HepG2 (cell line): ENCODE data around the gene DRG1. TPM values are rescaled to one million over a fixed set of nuclear protein-coding genes. Genes with fewer than 3 reads are reported as not detected.
A peak's percentile ranks its signal among the peaks of the same experiment; 100 is the strongest.

Source experiments
- BHLHE40 ChIP-seq: IDR thresholded peaks from 2 replicates; pipeline ENCODE4 v1.6.1; 2011; ENCODE audit warnings: low read length, improper control_type of control experiment
- GMEB2 ChIP-seq: IDR thresholded peaks from 2 replicates; pipeline ENCODE4 v1.6.1; 2016; ENCODE audit warnings: missing biosample characterization, missing genetic modification reagents, low read depth
- HMG20B ChIP-seq: conservative IDR thresholded peaks from 2 replicates; pipeline ENCODE4 v1.6.1; 2016; ENCODE audit warnings: missing genetic modification reagents, missing compliant biosample characterization
- JUND ChIP-seq: sonication (generic); formaldehyde crosslinking; IDR thresholded peaks from 2 replicates; pipeline ENCODE4 v1.8.0; 2022; ENCODE audit warnings: mild to moderate bottlenecking, missing genetic modification reagents
- KDM5A ChIP-seq: fragments of 200-600 bp; sonication (generic); IDR thresholded peaks from 2 replicates; pipeline ENCODE4 v1.7.0; 2018; ENCODE audit warnings: antibody characterized with exemption, mild to moderate bottlenecking, low read length, borderline replicate concordance
- PAX8 ChIP-seq: sonication (generic); formaldehyde crosslinking; IDR thresholded peaks from 2 replicates; pipeline ENCODE4 v1.8.0; 2022; ENCODE audit warnings: mild to moderate bottlenecking, missing genetic modification reagents, borderline replicate concordance
- SKI ChIP-seq: fragments of 450-650 bp; IDR thresholded peaks from one replicate; pipeline ENCODE4 v1.6.1; 2018; ENCODE audit warnings: mild to moderate bottlenecking; ENCODE audit not compliant: partially characterized antibody
- SOX5 ChIP-seq: IDR thresholded peaks from 2 replicates; pipeline ENCODE4 v1.6.1; 2016; ENCODE audit warnings: borderline replicate concordance
- TAF1 ChIP-seq: sonication (generic); formaldehyde crosslinking; IDR thresholded peaks from 2 replicates; pipeline ENCODE4 v1.4.0; 2020; ENCODE audit warnings: missing genetic modification reagents
- THRA ChIP-seq: sonication (generic); formaldehyde crosslinking; IDR thresholded peaks from 2 replicates; pipeline ENCODE4 v1.4.0; 2020; ENCODE audit warnings: missing genetic modification reagents, borderline replicate concordance
- ZNF180 ChIP-seq: sonication (generic); formaldehyde crosslinking; IDR thresholded peaks from 2 replicates; pipeline ENCODE4 v1.4.0; 2020; ENCODE audit warnings: low read depth, missing genetic modification reagents, borderline replicate concordance
- ZNF432 ChIP-seq: sonication (generic); formaldehyde crosslinking; IDR thresholded peaks from 2 replicates; pipeline ENCODE4 v1.5.0; 2020; ENCODE audit warnings: missing genetic modification reagents, mild to moderate bottlenecking, borderline replicate concordance
- ZNF543 ChIP-seq: sonication (generic); formaldehyde crosslinking; IDR thresholded peaks from 2 replicates; pipeline ENCODE4 v1.4.0; 2020; ENCODE audit warnings: mild to moderate bottlenecking, missing genetic modification reagents
- ZNF556 ChIP-seq: sonication (generic); formaldehyde crosslinking; IDR thresholded peaks from 2 replicates; pipeline ENCODE4 v1.4.0; 2020; ENCODE audit warnings: mild to moderate bottlenecking, missing genetic modification reagents, borderline replicate concordance
- polyA plus RNA-seq, 8 experiments: library from polyadenylated mRNA; depleted of rRNA in 3 of 8; stranded (reverse) in 7 of 8; unstranded in 1 of 8; fragments of >200 nt; fragmentation: Illumina TruSeq in 4 of 8; extraction: Trizol in 4 of 8; gene quantifications; 2 replicates each; pipeline versions ENCODE4 v1.2.1 to v1.2.3, GENCODE V29; 2011 to 2016; ENCODE audit warnings: low read depth in 4 of 8, missing spikeins in 1 of 8, mixed read lengths in 1 of 8; ENCODE audit not compliant: insufficient read depth in 1 of 8
- total RNA-seq, 5 experiments: library from RNA; depleted of rRNA; stranded (reverse); fragments of >200 nt; fragmentation: Illumina TruSeq; extraction: Trizol; gene quantifications; 2 replicates each; pipeline ENCODE4 v1.2.3, GENCODE V29; 2016; ENCODE audit warnings: low read depth in 1 of 5
- TF ChIP-seq, protein P1 (sequence below): sonication (generic); formaldehyde crosslinking; IDR thresholded peaks from 2 replicates; pipeline ENCODE4 v1.5.0; 2020; ENCODE audit warnings: mild to moderate bottlenecking, missing genetic modification reagents, borderline replicate concordance
- TF ChIP-seq, protein P2 (sequence below): fragments of 450-650 bp; IDR thresholded peaks from 2 replicates; pipeline ENCODE4 v1.6.1; 2017; ENCODE audit warnings: mild to moderate bottlenecking
- TF ChIP-seq, protein P3 (sequence below): sonication (generic); formaldehyde crosslinking; IDR thresholded peaks from 2 replicates; pipeline ENCODE4 v1.5.0; 2020; ENCODE audit warnings: mild to moderate bottlenecking, missing genetic modification reagents, moderate library complexity

Gene DRG1
- total and polyA plus RNA-seq, 2 of the 13 experiments (the other 11 are each of a cell fraction or from before 2014, with no cell fraction given), result 59.0 to 94.8 TPM

GRCh38 chr22:31399211-31400022 is at the start of gene DRG1 (continued):
- TF ChIP-seq, protein P1, sequence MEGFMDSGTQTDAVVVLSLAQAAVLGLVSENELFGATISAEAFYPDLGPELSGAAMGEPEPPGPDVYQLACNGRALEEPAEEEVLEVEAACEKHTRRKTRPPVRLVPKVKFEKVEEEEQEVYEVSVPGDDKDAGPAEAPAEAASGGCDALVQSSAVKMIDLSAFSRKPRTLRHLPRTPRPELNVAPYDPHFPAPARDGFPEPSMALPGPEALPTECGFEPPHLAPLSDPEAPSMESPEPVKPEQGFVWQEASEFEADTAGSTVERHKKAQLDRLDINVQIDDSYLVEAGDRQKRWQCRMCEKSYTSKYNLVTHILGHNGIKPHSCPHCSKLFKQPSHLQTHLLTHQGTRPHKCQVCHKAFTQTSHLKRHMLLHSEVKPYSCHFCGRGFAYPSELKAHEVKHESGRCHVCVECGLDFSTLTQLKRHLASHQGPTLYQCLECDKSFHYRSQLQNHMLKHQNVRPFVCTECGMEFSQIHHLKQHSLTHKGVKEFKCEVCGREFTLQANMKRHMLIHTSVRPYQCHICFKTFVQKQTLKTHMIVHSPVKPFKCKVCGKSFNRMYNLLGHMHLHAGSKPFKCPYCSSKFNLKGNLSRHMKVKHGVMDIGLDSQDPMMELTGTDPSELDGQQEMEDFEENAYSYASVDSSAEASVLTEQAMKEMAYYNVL, result no peak
- TF ChIP-seq SOX5 (CRISPR knock-in tag) (peak; percentile 26; the same call in 1 of the 2 replicates), SKI (peak; percentile 78), ZNF432 (CRISPR knock-in tag) (no peak), THRA (CRISPR knock-in tag) (peak; percentile 53), ZNF543 (peak; percentile 74), HMG20B (CRISPR knock-in tag) (no peak), ZNF556 (CRISPR knock-in tag) (no peak), GMEB2 (CRISPR knock-in tag) (peak; percentile 63; the same call in 1 of the 2 replicates), PAX8 (no peak), TAF1 (peak; percentile 95), KDM5A (peak; percentile 85), BHLHE40 (peak; percentile 41; the same call in 1 of the 2 replicates), JUND (CRISPR knock-in tag) (no peak; the same call in 1 of the 2 replicates), ZNF180 (CRISPR knock-in tag) (no peak)
- TF ChIP-seq, protein P2, sequence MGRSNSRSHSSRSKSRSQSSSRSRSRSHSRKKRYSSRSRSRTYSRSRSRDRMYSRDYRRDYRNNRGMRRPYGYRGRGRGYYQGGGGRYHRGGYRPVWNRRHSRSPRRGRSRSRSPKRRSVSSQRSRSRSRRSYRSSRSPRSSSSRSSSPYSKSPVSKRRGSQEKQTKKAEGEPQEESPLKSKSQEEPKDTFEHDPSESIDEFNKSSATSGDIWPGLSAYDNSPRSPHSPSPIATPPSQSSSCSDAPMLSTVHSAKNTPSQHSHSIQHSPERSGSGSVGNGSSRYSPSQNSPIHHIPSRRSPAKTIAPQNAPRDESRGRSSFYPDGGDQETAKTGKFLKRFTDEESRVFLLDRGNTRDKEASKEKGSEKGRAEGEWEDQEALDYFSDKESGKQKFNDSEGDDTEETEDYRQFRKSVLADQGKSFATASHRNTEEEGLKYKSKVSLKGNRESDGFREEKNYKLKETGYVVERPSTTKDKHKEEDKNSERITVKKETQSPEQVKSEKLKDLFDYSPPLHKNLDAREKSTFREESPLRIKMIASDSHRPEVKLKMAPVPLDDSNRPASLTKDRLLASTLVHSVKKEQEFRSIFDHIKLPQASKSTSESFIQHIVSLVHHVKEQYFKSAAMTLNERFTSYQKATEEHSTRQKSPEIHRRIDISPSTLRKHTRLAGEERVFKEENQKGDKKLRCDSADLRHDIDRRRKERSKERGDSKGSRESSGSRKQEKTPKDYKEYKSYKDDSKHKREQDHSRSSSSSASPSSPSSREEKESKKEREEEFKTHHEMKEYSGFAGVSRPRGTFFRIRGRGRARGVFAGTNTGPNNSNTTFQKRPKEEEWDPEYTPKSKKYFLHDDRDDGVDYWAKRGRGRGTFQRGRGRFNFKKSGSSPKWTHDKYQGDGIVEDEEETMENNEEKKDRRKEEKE, result no peak
- TF ChIP-seq, protein P3, sequence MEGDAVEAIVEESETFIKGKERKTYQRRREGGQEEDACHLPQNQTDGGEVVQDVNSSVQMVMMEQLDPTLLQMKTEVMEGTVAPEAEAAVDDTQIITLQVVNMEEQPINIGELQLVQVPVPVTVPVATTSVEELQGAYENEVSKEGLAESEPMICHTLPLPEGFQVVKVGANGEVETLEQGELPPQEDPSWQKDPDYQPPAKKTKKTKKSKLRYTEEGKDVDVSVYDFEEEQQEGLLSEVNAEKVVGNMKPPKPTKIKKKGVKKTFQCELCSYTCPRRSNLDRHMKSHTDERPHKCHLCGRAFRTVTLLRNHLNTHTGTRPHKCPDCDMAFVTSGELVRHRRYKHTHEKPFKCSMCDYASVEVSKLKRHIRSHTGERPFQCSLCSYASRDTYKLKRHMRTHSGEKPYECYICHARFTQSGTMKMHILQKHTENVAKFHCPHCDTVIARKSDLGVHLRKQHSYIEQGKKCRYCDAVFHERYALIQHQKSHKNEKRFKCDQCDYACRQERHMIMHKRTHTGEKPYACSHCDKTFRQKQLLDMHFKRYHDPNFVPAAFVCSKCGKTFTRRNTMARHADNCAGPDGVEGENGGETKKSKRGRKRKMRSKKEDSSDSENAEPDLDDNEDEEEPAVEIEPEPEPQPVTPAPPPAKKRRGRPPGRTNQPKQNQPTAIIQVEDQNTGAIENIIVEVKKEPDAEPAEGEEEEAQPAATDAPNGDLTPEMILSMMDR (CRISPR knock-in tag), result peak; percentile 32
